ENCODE data around the gene KSR2. TPM values are rescaled to one million over a fixed set of nuclear protein-coding genes. Genes with fewer than 3 reads are reported as not detected.

Gene KSR2
- total RNA-seq, 4 donors from 2014 or later: under 0.01 to 0.06 (median 0.03) TPM

DNA sequence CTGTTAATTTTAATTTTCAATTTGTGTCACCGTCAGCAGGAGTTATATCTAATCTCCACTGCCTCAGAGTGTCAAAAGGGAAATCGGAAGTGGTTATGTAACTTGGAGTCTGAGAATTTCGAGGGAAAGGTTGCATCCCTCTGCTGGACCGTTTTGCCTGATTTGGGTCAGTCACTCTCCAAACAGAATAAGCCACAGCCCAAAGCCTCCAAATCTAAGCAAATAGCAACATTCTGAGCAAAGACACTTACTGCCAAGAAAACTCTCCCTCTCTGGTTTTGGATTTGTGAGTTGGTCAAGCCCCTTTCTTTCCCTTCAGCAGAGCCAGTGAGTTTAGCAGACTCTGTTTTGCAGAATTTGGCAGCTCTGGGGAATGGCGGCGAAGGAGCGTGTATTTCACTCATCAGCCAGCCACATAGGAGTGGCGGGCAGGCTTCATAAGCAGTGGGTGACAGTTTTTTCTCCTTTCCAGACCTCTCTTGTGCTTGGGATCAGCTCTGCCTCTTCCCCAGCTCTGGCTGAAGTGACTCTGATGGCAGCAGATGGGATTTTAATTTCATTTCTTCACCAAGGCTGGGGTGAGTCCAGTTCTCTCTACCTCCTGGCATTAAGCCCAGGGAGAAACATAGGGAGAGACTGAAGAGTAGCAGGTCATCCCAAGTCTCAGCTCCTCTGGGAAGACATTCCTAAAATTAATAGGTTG is 388.6 kb downstream of the KSR2 start:
- H3K4me1 ChIP-seq: peaks cover 0 to 29% (median 13%) of the 10 kb centered on the region in 4 donors
- no peak for TF ChIP-seq POLR2AphosphoS5 (IDR thresholded peaks at IDR 0.05)
- no peak for TF ChIP-seq EP300 (IDR thresholded peaks at IDR 0.05)
- TF ChIP-seq POLR2A (IDR thresholded peaks at IDR 0.05; ENCODE audit: low read depth): no peak
- TF ChIP-seq, protein P1, sequence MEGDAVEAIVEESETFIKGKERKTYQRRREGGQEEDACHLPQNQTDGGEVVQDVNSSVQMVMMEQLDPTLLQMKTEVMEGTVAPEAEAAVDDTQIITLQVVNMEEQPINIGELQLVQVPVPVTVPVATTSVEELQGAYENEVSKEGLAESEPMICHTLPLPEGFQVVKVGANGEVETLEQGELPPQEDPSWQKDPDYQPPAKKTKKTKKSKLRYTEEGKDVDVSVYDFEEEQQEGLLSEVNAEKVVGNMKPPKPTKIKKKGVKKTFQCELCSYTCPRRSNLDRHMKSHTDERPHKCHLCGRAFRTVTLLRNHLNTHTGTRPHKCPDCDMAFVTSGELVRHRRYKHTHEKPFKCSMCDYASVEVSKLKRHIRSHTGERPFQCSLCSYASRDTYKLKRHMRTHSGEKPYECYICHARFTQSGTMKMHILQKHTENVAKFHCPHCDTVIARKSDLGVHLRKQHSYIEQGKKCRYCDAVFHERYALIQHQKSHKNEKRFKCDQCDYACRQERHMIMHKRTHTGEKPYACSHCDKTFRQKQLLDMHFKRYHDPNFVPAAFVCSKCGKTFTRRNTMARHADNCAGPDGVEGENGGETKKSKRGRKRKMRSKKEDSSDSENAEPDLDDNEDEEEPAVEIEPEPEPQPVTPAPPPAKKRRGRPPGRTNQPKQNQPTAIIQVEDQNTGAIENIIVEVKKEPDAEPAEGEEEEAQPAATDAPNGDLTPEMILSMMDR (IDR thresholded peaks at IDR 0.05): no peak
- H3K9me3 ChIP-seq: no peaks in the 10 kb centered on the region
- DNase-seq (ENCODE audit: extremely low spot score): no peak
- 46% methylated on average over 8 of the region's 8 CpGs for WGBS
- no peak overlapping the region for H3K27ac ChIP-seq (replicated peaks in 1 of 4)
- H3K27me3 ChIP-seq: peaks cover 0 to 6% (median 0%) of the 10 kb centered on the region in 4 donors
- intact Hi-C loops (cut with DNase I): no loop called here
- no peaks in the 10 kb centered on the region for H3K36me3 ChIP-seq
- H3K4me3 ChIP-seq: no peak overlapping the region

DNA sequence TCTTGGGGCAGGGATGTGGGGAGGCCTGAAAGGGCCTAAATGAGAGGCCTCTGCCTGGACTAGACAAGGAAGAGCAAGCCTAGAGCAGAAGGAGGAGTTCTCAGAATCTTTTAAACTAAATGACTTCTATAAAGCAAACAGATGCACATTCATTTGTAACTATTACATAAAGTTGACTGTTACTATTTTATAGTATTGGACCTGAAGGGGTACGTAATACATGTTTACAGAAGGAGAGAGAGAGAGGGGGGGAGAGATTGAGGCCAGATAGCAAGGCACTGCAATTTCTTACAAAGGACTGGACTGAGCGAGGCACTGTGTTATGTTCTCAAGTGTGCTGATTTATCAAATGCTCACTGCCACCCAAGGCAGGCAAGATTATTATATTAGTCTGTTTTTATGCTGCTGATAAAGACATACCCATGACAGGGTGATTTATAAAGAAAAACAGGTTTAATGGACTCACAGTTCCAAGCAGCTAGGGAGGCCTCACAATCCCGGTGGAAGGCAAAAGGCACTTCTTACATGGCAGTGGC is 391.6 kb downstream of the KSR2 start:
- TF ChIP-seq EP300 (IDR thresholded peaks at IDR 0.05) (no peak), POLR2AphosphoS5 (IDR thresholded peaks at IDR 0.05) (no peak), POLR2A (IDR thresholded peaks at IDR 0.05; ENCODE audit: low read depth) (no peak)
- TF ChIP-seq, protein P1 (IDR thresholded peaks at IDR 0.05): no peak
- Histone ChIP-seq H3K4me3 (no peak overlapping the region), H3K4me1 (peaks cover 0 to 16% (median 4%) of the 10 kb centered on the region in 4 donors), H3K9me3 (no peaks in the 10 kb centered on the region), H3K36me3 (no peaks in the 10 kb centered on the region), H3K27ac (replicated peaks in 1 of 4) (no peak overlapping the region), H3K27me3 (no peaks in the 10 kb centered on the region)
- intact Hi-C loops (cut with DNase I): no loop called here
- no peak for DNase-seq (ENCODE audit: extremely low spot score)
- WGBS: 76% methylated on average over 3 of the region's 3 CpGs

DNA sequence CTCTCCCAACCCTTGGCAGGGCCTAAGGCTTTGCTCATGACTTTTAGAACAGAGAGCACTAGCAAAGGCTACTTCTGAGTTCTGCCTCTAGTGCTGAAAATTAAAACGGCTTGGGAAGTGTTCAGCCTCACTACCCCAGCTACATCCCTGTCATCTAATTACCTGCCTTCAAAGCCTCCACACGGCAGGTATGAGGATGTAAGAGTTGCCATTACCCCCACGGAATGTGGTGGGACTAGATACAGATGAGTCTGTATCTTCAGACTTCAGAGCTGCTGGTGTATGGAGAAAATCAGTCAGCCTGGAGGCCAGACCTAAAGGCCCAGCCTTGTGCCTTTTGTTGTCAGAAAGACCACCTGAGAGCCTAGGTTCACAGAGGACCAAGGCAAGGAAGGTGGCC is 392.7 kb downstream of the KSR2 start:
- TF ChIP-seq, protein P1 (IDR thresholded peaks at IDR 0.05): no peak
- TF ChIP-seq POLR2A (IDR thresholded peaks at IDR 0.05; ENCODE audit: low read depth) (no peak), POLR2AphosphoS5 (IDR thresholded peaks at IDR 0.05) (no peak), EP300 (IDR thresholded peaks at IDR 0.05) (no peak)
- no peak for DNase-seq (ENCODE audit: extremely low spot score)
- intact Hi-C loops (cut with DNase I): no loop called here
- no peaks in the 10 kb centered on the region for H3K9me3 ChIP-seq
- H3K36me3 ChIP-seq: no peaks in the 10 kb centered on the region
- no peaks in the 10 kb centered on the region for H3K27me3 ChIP-seq
- 89% methylated on average over 3 of the region's 3 CpGs for WGBS
- no peak overlapping the region for H3K4me3 ChIP-seq
- no peak overlapping the region for H3K27ac ChIP-seq (replicated peaks in 1 of 4)
- peaks cover 0 to 13% (median 4%) of the 10 kb centered on the region in 4 donors for H3K4me1 ChIP-seq

DNA sequence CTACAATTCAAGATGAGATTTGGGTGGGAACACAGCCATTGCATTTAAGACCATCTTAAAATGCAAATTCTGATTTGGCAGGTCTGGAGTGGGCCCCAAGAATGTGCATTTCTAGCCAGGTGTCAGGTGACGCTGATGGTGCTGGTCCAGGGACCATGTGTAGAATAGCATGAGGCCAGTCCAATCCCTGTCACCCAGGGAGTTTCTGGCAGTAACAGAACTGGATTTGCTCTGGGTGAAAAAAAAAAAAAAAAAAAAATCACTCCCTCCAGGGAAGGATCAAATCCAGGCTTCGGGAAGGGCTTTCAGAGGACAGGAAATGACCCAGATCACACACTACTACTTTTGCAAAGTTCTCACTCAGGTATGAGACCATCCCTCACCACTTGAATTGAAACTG is 394.1 kb downstream of the KSR2 start:
- TF ChIP-seq, protein P1 (IDR thresholded peaks at IDR 0.05): no peak
- no peak for TF ChIP-seq POLR2A (IDR thresholded peaks at IDR 0.05; ENCODE audit: low read depth)
- Histone ChIP-seq H3K4me3 (no peak overlapping the region), H3K4me1 (no peaks in the 10 kb centered on the region), H3K36me3 (no peaks in the 10 kb centered on the region), H3K27ac (replicated peaks in 1 of 4) (no peak overlapping the region), H3K27me3 (peaks cover 0 to 5% (median 0%) of the 10 kb centered on the region in 4 donors), H3K9me3 (no peaks in the 10 kb centered on the region)
- 80% methylated on average over 2 of the region's 2 CpGs for WGBS
- intact Hi-C loops (cut with DNase I): no loop called here
- DNase-seq (ENCODE audit: extremely low spot score): no peak
